H1 (cell line): ENCODE measurements around the gene HLX.

Experiments used
- EP300 ChIP-seq, 2 experiments: IDR thresholded peaks; 1 replicate in 1 of 2; 2 replicates in 1 of 2; pipeline ENCODE4 v1.6.1; 2011 to 2012; ENCODE audit warnings: low read depth in 2 of 2, low read length in 2 of 2, mild to moderate bottlenecking in 2 of 2, borderline replicate concordance in 1 of 2, inconsistent platforms in 1 of 2, moderate library complexity in 1 of 2
- EZH2 ChIP-seq: fragments of 200-600 bp; sonication (generic); IDR thresholded peaks from 2 replicates; pipeline ENCODE4 v1.7.1; 2012; ENCODE audit warnings: low read depth, mild to moderate bottlenecking, moderate library complexity, low read length, inconsistent platforms; ENCODE audit not compliant: severe bottlenecking
- NRF1 ChIP-seq: IDR thresholded peaks from 2 replicates; pipeline ENCODE4 v1.6.1; 2011; ENCODE audit warnings: mild to moderate bottlenecking, low read depth, low read length, improper control_type of control experiment
- TAF1 ChIP-seq: IDR thresholded peaks from 2 replicates; pipeline ENCODE4 v1.6.1; 2011; ENCODE audit warnings: mild to moderate bottlenecking, low read depth, low read length
- ZNF274 ChIP-seq: IDR thresholded peaks from 2 replicates; pipeline ENCODE4 v1.7.0; 2012; ENCODE audit warnings: low read length, borderline replicate concordance; ENCODE audit errors: extremely low read depth
- TF ChIP-seq, protein P1 (sequence below), 3 experiments: IDR thresholded peaks; 1 replicate in 2 of 3; 2 replicates in 1 of 3; pipeline versions ENCODE4 v1.5.1 to v1.6.1; 2011; ENCODE audit warnings: low read length in 3 of 3, mild to moderate bottlenecking in 3 of 3, inconsistent platforms in 2 of 3, low read depth in 1 of 3, moderate library complexity in 1 of 3; ENCODE audit not compliant: insufficient read depth in 1 of 3; ENCODE audit errors: control extremely low read depth in 1 of 3

DNA sequence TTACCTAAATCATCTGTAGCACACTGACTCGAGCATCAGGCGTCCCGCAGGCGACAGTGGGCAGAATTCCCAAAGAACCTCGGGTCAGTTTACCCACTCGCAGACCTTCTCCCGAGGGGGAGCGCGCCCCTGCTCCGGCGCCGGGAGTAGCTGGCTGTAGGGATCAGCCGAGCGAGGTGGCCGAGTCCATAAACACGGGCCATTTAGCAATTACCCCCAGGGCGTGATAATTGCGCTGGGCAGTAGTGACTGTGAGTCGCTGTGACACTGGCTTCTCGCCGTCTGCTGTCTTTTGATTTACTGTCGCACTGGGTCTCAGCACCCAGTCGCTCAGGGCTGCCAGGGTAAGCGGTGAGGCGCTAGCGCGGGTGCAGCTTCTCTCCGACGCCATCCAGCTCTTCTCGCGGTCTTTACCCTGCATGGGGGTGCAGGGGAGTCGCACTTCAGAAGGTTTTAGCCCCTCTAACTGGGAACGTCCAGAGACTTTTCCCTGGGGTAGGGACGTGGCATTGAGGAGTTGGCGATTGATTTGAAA is 16.2 kb downstream of the HLX start:
- TF ChIP-seq, protein P1, sequence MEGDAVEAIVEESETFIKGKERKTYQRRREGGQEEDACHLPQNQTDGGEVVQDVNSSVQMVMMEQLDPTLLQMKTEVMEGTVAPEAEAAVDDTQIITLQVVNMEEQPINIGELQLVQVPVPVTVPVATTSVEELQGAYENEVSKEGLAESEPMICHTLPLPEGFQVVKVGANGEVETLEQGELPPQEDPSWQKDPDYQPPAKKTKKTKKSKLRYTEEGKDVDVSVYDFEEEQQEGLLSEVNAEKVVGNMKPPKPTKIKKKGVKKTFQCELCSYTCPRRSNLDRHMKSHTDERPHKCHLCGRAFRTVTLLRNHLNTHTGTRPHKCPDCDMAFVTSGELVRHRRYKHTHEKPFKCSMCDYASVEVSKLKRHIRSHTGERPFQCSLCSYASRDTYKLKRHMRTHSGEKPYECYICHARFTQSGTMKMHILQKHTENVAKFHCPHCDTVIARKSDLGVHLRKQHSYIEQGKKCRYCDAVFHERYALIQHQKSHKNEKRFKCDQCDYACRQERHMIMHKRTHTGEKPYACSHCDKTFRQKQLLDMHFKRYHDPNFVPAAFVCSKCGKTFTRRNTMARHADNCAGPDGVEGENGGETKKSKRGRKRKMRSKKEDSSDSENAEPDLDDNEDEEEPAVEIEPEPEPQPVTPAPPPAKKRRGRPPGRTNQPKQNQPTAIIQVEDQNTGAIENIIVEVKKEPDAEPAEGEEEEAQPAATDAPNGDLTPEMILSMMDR (IDR thresholded peaks at IDR 0.05; ENCODE audit: control extremely low read depth in 1 of 3, insufficient read depth in 1 of 3, low read depth in 1 of 3, low read length in 3 of 3): no peak
- TF ChIP-seq ZNF274 (no peak), EP300 (IDR thresholded peaks at IDR 0.05; ENCODE audit: borderline replicate concordance in 1 of 2, low read depth in 2 of 2, low read length in 2 of 2) (no peak), TAF1 (no peak), EZH2 (peak; percentile 74), NRF1 (no peak)
